Loucy (cell line): ENCODE results near the gene SPINDOC.

Experiments
- CTCF ChIP-seq: fragments of 200-600 bp; sonication (generic); conservative IDR thresholded peaks from 2 replicates; pipeline ENCODE4 v1.5.1; 2014; ENCODE audit warnings: mild to moderate bottlenecking, antibody characterized with exemption, low read length
- EZH2phosphoT487 ChIP-seq: fragments of 200-600 bp; IDR thresholded peaks from 2 replicates; pipeline ENCODE4 v1.6.1; 2018; ENCODE audit warnings: antibody characterized with exemption, mild to moderate bottlenecking, moderate library complexity, borderline replicate concordance

- no peak for TF ChIP-seq CTCF
- no peak for TF ChIP-seq EZH2phosphoT487
Measured at GRCh38 chr11:63767565-63768236, 45.6 kb upstream of the SPINDOC start.
